NCI-H345 treated with DMSO at 0.1 percent for 48 hours (cell line): ENCODE data around the gene RIMBP2.

ENCODE experiments used
- DNase-seq: peaks from one replicate; lab custom pipeline; 2025; ENCODE audit not compliant: unreplicated experiment; lab: John Stamatoyannopoulos, UW

RIMBP2 gene

DNA sequence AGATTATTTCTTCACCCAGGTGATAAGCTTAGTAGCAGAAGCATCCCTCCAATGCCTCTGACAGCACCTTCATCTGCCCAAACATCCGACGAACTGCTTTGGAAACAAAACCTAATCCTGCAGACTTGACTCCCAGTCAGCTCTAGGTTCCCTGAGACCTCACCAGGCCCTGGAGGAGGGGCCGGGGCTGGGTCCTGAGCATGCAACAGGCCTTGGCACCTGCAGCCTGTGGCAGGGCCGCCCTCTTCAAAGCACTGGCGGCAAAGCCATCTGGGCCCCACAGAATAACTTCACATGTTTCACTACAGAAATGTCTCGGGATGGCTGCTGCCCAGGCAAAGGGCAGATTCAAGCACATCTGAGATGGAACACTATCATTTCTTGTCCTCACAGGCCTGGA lies 245.1 kb downstream of the RIMBP2 start:
- DNase-seq, result no peak

DNA sequence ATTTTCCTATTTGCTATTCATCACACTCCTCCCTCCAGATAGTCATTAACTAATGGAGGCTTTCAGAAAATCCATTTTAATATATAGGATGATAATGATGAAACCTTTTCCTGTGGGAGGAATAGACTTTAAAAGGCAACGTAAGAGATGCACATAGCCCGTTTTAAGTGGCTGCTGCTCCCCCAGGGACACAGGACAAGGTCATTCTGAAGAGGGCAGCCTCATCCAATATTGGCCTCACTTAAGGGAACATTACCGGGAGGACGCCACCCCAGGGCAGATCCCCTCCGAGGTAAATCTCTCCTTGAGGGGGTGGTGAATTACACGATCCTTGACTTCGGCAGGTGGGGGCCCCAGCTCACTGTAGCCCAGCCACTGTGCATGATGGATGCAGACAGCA lies 246.5 kb downstream of the RIMBP2 start:
- no peak for DNase-seq

DNA sequence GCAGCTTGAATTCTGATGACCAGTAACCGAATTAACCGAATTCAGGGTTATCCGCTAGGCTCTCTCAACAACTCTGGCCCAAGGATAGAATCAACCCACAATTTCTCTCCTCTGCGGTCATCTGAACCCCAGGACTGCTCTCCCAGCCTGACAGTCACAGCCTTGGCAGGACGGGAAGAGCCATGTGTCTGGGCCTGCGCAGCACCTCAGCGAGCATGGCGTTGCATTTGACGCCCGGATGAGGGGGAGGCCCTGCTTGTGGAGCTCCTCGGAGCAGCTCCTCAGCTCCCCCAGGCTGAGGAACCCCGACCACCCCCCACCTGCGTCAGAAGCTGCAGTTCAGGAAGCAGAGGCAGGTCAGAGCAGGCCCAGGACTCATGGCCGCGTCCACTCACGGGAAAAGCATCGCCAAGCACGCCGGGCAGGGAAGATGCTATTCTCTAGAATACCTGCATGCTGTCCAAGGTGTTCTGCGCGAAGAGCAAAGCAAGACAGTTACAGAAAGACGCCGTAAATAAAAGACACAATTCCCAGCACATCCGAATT lies 247.3 kb downstream of the RIMBP2 start:
- DNase-seq, result no peak

DNA sequence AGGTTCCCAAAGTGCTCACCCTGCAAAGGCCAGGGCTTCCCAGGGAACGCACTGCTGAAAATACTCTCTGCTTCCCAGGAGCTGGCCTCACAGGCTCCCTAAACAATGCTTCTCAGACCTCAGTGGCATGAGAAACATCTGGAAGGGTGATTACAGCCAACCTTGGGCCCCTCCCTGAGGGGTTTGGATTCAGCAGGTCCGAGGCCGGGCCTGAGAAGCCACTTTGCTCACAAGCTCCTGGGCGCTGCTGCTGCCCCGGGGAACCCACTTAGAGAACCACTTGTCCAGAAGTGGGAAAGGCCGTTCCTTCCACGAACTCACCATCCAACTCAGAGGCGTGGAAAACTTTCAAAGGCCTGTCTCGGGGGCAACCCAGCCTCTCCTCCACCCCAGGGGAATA lies 247.9 kb downstream of the RIMBP2 start:
- DNase-seq, result no peak

DNA sequence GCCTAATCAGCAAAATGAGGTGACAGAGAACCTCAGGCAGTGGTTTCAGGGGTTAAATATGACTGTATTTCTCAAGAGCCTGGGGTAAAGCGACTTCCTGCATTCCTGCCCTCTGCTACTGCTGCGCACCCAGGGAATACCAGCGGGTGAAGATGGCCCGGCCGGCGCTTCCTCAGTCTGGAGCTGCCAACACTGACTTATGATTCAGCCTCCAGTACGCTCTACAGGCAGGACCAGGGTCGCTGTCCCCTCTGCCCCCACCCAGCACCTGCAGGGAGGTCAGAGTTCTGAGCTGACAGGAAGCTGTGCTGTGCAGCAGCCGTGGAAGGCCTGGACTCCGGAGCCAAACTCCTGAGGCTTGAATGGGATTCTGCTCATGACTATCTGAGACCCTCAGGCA lies 250.5 kb downstream of the RIMBP2 start:
- no peak for DNase-seq

DNA sequence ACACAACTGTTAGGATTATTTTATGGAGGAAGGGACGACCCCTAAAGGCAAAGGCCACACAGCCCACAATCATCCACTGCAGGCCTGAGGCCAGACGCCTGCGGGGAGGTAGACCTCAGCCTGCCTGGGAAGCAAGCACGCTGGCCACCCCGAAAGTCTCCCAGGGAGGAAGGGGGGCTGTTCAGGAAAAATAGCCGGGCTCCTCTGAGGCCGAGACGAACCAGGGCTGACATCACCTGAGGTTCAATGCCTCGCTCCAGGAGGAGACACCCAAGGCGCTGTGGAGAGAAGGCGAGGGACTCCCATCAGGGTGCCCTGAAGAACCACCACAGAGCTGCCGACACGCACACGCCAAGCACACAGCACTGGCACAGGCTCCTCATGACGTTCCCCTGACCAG lies 251.1 kb downstream of the RIMBP2 start:
- no peak for DNase-seq

DNA sequence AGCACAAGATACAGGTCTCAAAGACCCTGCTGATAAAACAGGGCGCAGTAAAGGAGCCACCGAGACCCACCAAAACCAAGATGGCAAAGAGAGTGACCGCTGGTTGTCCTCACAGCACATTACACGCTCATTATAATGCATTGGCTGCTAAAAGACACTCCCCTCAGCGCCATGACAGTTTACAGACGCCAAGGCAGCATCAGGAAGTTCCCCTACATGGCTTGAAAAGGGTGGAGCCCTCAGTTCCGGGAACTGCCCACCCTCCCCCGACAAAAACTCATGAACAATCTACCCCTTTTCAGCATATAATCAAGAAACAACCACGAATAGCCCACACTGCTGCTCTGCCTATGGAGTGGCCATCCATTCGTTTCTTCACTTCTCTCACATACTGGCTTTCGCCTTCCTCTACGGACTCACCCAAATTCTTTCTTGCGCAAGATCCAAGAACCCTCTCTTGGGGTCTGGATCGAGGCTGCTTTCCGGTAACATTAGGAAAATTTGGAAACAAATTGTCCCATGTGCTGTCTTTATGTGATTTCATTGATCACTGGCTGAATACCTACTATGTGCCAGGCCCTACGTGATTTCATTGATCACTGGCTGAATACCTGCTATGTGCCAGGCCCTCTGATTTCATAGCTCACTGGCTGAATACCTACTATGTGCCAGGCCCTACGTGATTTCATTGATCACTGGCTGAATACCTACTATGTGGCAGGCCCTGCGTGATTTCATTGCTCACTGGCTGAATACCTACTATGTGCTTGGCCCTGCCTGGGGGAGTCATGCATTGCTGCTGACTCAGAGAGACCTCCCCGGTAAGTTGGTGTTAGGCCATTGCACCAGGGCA lies 252.1 kb downstream of the RIMBP2 start:
- DNase-seq, result no peak

DNA sequence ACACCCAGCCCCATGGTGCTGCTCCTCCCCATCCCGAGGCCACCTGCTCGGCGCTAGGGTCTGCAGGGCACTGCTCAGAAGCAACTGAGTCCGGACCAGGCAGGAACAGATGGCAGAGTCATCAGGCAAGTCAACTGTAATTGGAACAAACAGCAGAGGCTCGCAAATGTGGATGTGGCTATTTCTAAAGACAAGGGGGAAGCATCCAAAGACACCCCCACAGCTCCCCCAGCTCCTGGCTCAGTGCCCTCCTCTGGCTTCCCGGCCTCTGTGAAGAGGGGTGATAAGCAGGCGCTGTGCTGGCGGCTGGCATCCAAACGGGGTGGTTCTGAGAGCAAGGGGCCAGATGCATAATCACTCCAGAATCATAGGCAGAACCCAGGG lies 252.8 kb downstream of the RIMBP2 start:
- no peak for DNase-seq

DNA sequence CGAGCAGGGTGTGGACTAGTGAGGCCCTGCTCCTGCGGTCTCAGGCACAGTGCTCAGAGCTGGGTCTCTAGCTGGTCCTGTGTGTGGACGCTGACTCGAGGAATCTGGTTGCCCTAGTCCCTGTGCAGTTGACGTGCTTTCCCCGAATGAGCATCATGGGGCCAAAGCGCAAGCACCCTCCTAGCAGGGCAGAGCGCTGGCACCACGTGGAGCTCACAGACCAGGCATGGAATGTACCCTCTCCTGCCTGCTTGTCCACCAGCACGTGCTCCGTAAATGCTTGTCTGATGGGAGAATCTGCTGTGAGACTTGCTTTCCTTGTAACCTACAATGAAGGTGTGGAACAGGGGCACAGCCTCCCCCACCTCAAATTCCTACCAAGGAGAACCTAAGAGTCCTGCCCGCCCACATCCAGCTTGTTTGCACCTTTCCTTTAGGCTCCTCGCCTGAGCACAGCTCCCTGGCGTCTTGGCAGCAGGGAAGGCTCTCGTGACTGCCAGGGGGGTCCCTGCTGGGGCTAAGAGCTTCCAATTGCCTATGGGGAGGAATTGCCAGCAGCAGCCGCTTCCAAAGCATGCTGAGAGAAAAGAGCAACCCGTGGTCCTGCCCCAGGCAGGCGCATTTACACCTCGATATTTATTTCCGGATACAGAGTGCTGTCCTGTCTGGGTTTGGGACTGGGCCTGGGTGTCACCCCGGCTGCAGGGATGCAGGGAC lies 253.4 kb downstream of the RIMBP2 start:
- DNase-seq, result peak; percentile 41

DNA sequence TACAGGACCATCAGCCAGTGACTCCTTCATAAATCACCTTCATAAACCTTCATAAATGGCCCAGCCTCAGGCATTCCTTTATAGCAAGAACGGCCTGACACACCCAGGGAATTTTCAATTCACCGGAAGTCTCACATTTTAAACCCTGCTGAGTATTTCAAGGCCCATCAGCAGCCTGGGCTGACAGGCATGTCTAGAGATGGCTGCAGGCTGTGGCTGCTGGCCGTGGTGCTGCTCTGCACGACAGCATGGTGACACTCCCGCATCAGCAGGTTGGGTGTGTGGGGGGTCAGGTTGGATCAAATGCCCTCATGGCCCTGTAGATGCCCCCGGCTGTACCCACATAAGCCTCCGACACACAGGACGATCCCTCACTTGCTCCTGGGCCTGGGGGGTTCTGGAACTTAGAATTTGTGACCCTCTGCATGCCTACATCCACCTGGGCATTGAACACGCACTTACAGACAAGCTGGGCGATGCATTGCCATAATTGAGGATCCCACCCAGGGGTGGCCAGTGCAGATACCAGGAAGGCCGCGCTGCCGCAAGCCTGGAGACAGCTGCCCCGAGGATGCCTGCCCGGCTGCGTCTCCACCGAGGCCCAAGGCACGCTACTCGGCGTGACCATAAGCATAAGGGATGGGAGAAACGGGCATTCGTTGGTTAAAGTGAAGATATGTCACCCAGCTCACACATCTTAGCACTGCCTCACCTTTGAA lies 254.1 kb downstream of the RIMBP2 start:
- DNase-seq, result no peak

DNA sequence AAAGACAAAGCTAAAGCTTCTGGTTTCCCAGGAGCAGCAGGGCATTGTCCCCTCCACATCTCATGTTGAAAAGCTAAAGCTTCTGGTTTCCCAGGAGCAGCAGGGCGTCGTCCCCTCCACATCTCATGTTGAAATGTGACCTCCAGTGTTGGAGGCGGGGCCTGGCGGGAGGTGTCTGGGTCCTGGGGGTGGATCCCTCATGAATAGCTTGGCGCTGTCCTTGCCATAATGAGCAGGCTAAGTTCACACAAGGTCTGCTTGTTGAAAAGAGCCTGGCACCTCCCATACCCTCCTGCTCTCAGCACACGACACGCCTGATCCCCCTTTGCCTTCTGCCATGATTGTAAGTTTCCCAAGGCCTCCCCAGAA lies 254.7 kb downstream of the RIMBP2 start:
- DNase-seq, result no peak

DNA sequence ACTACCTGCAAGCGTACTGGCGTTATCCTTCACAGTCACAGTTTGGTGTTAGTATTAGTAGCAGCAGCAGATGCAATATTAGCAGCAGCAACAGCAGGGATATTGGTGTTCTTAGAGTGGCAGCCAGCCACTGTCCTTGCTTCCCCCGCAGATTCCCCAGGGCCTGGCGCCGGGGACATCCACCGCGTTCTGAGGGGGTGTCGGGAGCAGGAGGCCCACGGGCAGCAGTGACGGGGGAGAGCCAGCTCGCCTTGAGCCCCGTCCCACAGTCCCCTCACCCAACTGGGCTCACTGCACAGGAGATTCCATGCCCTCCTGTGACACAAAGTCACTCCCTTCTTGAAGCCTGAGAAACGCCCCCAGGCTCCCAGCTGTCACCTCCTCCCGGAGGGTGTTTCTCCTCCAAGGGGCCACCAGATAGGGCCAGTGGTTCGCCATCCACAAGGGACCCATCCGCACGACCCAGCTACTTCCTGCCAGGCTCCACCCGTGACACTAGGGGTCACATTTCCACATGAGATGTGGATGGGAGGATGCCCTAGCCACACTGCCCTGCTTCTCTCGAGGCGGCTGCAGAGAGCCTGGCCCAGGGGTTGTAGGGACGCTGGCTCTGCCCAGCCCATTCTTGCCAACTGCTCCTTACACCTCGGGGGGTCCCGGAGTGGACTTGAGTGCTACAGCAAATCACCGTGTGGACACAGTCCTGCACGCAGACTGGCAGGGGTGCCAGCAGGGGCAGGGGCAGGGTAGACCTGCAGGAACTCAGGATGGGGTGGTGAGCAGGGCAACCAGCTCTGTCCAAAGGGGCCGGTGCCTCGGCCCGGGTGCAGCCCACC lies 255.3 kb downstream of the RIMBP2 start:
- DNase-seq, result no peak

DNA sequence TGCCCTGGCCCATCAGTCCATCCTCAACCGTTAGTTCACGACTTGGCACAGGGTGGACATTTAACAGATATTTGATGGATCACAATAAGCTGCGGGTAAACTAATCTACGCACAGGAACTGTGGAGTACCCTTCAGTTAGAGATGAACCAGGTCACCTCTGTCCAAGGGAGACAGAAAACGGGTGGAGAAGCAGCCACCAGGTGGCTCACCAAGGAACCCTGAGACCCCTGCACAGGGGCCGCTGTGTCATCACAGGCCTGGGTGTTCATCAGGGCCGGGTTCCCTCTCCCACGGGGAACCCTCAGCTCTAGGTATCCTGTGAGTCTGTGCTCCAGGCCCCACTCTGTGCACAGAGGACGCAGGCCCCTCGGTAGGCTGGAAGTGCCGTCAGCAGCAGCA lies 256.2 kb downstream of the RIMBP2 start:
- no peak for DNase-seq

DNA sequence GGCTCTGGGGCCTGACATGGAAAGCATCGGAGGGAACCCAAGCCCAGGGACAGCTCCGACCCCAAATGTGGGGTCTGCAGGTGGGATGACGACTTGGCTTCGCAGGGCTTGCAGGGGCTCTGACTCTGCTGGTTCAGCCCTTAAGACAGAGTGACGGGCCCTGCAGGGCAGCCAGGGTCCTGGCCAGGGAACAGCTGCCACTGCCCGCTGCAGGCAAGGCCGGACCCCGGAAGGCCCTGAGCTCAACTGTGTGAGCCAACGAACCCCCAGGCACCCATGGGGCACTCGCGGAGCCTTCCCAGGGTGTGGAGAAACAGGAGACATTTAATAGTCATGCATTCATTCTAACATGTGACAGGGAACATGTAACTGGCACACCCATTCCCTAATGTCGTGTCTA lies 257.8 kb downstream of the RIMBP2 start:
- DNase-seq, result no peak

DNA sequence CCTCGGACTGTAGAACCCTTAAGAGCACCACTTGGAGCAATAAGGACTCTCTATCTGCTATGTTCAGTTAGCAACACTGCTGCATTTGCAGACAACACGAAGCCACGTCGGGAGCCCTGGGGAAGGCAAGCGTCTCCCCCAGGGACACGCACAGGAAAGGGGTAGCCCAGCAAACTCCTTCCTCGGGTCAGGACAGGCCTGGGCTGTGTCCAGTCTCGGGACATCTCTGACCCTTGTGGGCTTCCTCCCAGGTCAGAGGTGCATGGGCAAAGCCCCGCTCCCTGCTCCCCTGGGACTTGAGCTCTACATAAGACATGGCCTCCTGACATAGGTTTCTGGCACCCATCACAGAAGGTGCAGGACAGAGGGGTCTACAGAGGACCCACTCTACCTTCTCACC lies 258.9 kb downstream of the RIMBP2 start:
- DNase-seq, result no peak

DNA sequence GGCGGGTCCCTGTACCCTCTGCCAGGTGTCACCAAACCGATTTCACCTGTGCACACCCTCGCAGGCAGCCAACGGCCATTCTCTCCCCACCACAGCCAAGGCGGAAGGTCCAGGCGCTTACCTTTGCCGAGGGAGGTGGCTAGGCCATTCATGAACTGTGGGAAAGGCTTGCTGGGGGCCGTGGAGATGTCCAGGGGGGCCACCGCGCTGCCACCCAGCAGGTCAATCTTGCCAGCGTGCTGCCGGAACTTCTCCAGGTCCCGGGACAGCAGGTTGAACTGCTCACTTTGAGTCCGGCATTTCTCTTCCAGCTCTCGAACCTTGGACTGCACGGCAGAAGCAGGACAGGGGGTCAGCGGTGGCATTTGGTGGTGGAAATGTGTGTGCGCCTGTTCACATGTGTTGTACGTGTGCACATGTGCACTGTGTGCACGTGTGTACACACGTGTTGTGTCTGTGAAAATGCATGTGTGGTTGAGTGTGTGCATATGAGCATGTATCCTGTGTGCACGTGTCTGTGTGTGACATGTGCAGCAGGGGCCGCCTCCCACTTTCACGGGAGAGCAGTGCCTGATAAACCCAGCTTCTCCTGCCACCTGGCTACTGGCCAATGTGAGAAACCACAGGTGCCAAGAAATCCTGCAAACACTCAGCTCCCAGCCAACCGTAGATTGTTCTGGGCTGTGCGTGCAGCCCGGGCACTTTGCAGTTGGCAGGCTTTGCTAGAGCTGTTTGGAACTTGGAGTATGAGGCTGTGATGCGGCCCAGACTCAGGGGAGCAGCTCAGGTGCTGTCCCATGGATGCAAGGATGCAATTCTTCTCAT lies 259.5 kb downstream of the RIMBP2 start:
- peak; percentile 35 for DNase-seq

DNA sequence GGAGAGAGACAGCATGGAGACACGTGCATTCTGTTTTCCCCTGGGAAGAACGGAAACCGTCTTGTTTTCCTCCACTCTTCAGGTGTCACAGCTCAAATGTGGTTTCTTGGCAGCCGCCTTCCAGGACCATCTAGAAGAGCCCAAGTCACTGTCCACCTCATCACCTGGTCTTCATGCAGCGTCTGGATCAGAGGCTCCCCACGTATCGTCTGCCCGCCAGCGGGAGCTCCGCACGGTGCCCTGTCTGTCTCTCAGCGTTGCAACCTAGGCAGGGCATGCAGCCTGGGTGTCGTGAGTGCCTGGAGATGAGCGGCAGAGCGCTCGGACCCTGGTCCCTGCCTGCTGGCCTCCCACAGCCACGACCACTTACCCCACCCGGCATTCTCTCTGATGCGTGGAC lies 260.9 kb downstream of the RIMBP2 start:
- no peak for DNase-seq

DNA sequence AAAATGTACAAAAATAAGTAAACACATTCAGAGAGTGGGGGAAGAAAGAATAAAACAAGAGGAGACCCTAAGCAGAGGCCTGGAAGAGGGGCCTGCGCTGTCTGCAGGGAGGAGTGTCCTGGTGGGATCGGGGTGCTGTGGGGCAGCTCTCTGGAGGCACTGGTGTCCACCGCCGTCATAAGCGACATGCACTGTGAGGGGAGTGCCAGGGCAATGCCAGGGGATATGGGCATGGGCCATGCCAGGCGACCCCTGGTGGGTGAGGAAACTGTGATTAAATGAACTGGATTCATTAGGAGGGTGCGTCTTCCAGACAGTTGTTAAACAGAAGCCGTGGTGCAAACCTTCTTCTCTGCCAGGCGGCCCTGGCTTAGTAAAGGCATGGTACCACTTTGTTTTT lies 261.8 kb downstream of the RIMBP2 start:
- DNase-seq, result no peak

DNA sequence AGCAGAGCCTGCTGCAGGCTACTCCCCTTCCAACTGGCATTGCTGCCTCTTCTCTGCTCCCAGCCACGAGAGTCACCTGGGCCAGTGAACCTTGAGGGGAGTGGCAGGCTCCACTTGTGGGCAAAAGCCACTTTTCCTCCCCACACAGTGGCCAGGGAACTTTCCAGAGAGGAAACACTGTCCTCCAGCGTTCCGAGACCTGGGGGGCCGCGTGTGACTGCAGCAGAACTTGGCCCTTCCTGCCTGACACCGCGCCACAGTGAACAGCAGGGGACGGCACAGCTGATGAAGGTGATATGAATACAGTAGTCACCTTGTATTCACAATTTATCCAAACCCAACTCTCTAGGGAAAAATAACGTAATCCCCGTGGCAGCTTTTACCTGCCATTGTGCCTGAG lies 263.6 kb downstream of the RIMBP2 start:
- no peak for DNase-seq
